GM12891 (cell line): Measurements from ENCODE around the gene MCM7.

ENCODE experiments used
- DNase-seq: peaks from one replicate; pipeline ENCODE4 v3.0.0; 2011; ENCODE audit warnings: low spot score; ENCODE audit not compliant: insufficient read length
- FAIRE-seq: peaks from 2 replicates; lab custom pipeline; 2011; peaks lifted over from hg19 to GRCh38; lab: Jason Lieb, UNC
- PAX5 ChIP-seq: IDR thresholded peaks from 2 replicates; pipeline ENCODE4 v1.6.1; 2011; ENCODE audit warnings: low read length, moderate library complexity, mild to moderate bottlenecking; ENCODE audit not compliant: insufficient read depth, severe bottlenecking
- POLR2A ChIP-seq: IDR thresholded peaks from 2 replicates; pipeline ENCODE4 v1.6.1; 2011; ENCODE audit warnings: low read depth, low read length, control low read depth
- POLR2AphosphoS5 ChIP-seq: IDR thresholded peaks from 2 replicates; pipeline ENCODE4 v1.6.1; 2011; ENCODE audit warnings: low read depth, low read length, control low read depth
- POU2F2 ChIP-seq: IDR thresholded peaks from 2 replicates; pipeline ENCODE4 v1.6.1; 2011; ENCODE audit warnings: low read depth, mild to moderate bottlenecking, control low read depth, low read length, moderate library complexity
- SPI1 ChIP-seq: IDR thresholded peaks from 2 replicates; pipeline ENCODE4 v1.6.1; 2011; ENCODE audit warnings: low read depth, low read length, control low read depth
- TAF1 ChIP-seq: IDR thresholded peaks from 2 replicates; pipeline ENCODE4 v1.6.1; 2011; ENCODE audit warnings: low read depth, low read length, control low read depth

The MCM7 gene

GRCh38 chr7:100088621-100089457 is 12.4 kb downstream of the MCM7 start, which contains the start of gene COPS6:
TSS of gene COPS6 (plus strand) at chr7:100088969. CDS start at chr7:100088991, 22 bp downstream.
- DNase-seq = peak; percentile 86
- peak; percentile 84 for FAIRE-seq
- TF ChIP-seq SPI1 = no peak
- peak; percentile 61 for TF ChIP-seq TAF1
- no peak for TF ChIP-seq POU2F2
- TF ChIP-seq POLR2A = peak; percentile 75
- TF ChIP-seq POLR2AphosphoS5 = peak; percentile 54; the same call in 1 of the 2 replicates
- TF ChIP-seq PAX5 = peak; percentile 1

DNA sequence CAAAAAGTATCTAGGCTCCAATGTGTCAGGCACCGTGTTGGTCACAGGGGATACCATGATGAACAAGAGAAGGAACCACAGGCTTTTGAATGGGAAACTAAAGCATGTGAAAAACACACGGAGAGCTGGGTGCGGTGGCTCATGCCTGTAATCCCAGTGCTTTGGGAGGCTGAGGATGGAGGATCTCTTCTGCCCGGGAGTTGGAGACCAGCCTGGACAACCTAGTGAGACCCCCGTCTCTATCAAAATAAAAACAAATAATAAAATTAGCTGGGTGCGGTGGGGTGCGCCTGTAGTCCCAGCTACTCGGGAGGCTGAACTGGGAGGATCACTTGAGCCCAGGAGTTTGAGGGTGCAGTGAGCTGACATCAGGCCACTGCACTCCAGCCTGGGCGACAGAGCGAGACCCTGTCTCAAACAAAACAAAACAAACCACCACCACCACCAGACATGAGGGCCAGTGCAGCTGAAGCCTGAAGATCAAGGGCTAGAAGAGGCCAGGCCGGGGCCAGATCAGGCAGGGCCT is 13.0 kb downstream of the MCM7 start:
- DNase-seq = no peak
- TF ChIP-seq SPI1 (no peak), POU2F2 (no peak), TAF1 (no peak), PAX5 (no peak), POLR2AphosphoS5 (no peak), POLR2A (no peak)
- peak; percentile 23 for FAIRE-seq

DNA sequence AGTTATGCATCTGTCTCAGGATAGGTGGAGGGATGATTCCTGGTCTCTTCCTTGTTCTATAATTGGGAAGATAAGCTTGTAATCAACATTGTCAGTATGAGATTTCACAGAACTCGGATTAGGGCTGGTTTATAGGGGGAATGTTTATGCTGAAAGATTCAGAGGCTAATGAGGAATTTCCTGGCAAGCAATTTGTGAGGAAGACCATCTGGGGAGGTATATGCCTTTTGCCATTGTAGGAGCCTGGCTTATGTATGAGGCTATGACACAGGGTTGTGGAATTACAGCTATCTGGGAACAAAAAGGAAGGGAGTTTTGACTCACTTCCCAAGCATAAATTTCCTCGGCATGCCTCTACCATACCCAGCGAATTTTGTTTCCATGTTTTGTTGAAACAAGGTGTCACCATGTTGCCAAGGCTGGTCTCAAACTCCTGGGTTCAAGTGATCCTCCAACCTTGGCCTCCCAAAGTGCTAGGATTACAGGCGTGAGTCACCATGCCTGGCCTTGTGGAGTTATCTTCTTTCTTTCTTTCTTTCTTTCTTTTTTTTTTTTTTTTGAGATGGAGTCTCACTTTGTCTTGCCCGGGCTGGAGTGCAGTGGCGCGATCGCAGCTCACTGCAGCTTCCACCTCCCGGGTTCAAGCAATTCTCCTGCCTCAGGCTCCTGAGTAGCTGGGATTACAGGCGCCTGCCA is 14.0 kb downstream of the MCM7 start:
- TF ChIP-seq SPI1 = no peak
- no peak for TF ChIP-seq POU2F2
- no peak for TF ChIP-seq TAF1
- DNase-seq (no peak), FAIRE-seq (no peak)

- TF ChIP-seq PAX5 (no peak), POLR2AphosphoS5 (no peak), POLR2A (no peak), SPI1 (no peak), TAF1 (no peak), POU2F2 (no peak)
- no peak for DNase-seq
- FAIRE-seq = no peak
Observed at GRCh38 chr7:100085515-100085914, 15.7 kb downstream of the MCM7 start.

GRCh38 chr7:100082978-100083377 is 18.2 kb downstream of the MCM7 start:
- DNase-seq = no peak
- TF ChIP-seq SPI1 (no peak), POLR2AphosphoS5 (no peak), POLR2A (no peak), TAF1 (no peak), PAX5 (no peak), POU2F2 (no peak)
- no peak for FAIRE-seq

- FAIRE-seq (peak; percentile 97), DNase-seq (peak; percentile 88)
- TF ChIP-seq TAF1 (peak; percentile 76), POLR2A (peak; percentile 93), POLR2AphosphoS5 (peak; percentile 95), POU2F2 (peak; percentile 83), SPI1 (peak; percentile 34; the same call in 1 of the 2 replicates), PAX5 (peak; percentile 31)
Observed at GRCh38 chr7:100081535-100082102, 19.6 kb downstream of the MCM7 start, which contains the start of gene ZNF3. TSS of gene ZNF3 (minus strand) at chr7:100081723. CDS start at chr7:100077357, 4,366 bp downstream.

- FAIRE-seq (no peak), DNase-seq (no peak)
- no peak for TF ChIP-seq TAF1
Observed at GRCh38 chr7:100080907-100081534, 20.2 kb downstream of the MCM7 start.

GRCh38 chr7:100079024-100079560 is 22.1 kb downstream of the MCM7 start:
- DNase-seq (no peak), FAIRE-seq (no peak)
- TF ChIP-seq PAX5 (no peak), POU2F2 (no peak), POLR2A (no peak), SPI1 (no peak), POLR2AphosphoS5 (no peak), TAF1 (no peak)

GRCh38 chr7:100077205-100077604 is 24.0 kb downstream of the MCM7 start:
- no peak for DNase-seq
- TF ChIP-seq PAX5 (no peak), TAF1 (no peak), POLR2AphosphoS5 (no peak), POU2F2 (no peak), SPI1 (no peak), POLR2A (no peak)
- no peak for FAIRE-seq
